ENCODE measurements around the gene SH3TC1. TPM values are rescaled to one million over a fixed set of nuclear protein-coding genes. Genes with fewer than 3 reads are reported as not detected.

SH3TC1 gene
- total RNA-seq, 1 donor from 2014 or later = 0.70 TPM

GRCh38 chr4:8210616-8211015, 11.5 kb downstream of the SH3TC1 start:
- TF ChIP-seq CTCF (IDR thresholded peaks at IDR 0.05) = no peak
- Mint-ChIP-seq H3K27me3 (ENCODE audit: unreplicated experiment) (peaks cover 10% of the 10 kb centered on the region), H3K27ac (ENCODE audit: unreplicated experiment) (no peak overlapping the region), H3K36me3 (ENCODE audit: unreplicated experiment) (no peaks in the 10 kb centered on the region), H3K4me3 (ENCODE audit: unreplicated experiment) (no peak overlapping the region), H3K9me3 (ENCODE audit: unreplicated experiment) (no peaks in the 10 kb centered on the region), H3K4me1 (ENCODE audit: unreplicated experiment) (peaks cover 7% of the 10 kb centered on the region)
- DNase-seq (ENCODE audit: extremely low spot score, unreplicated experiment) = no peak

- DNase-seq (ENCODE audit: extremely low spot score, unreplicated experiment) = no peak
- no peaks in the 10 kb centered on the region for H3K36me3 Mint-ChIP-seq (ENCODE audit: unreplicated experiment)
- no peak overlapping the region for H3K27ac Mint-ChIP-seq (ENCODE audit: unreplicated experiment)
- peaks cover 10% of the 10 kb centered on the region for H3K27me3 Mint-ChIP-seq (ENCODE audit: unreplicated experiment)
- TF ChIP-seq CTCF (IDR thresholded peaks at IDR 0.05) = no peak
- H3K9me3 Mint-ChIP-seq (ENCODE audit: unreplicated experiment) = no peaks in the 10 kb centered on the region
- no peak overlapping the region for H3K4me3 Mint-ChIP-seq (ENCODE audit: unreplicated experiment)
- peaks cover 7% of the 10 kb centered on the region for H3K4me1 Mint-ChIP-seq (ENCODE audit: unreplicated experiment)
These were observed 12.2 kb downstream of the SH3TC1 start for GRCh38 chr4:8211251-8211650.

- H3K27me3 Mint-ChIP-seq (ENCODE audit: unreplicated experiment) = peaks cover 10% of the 10 kb centered on the region
- no peaks in the 10 kb centered on the region for H3K9me3 Mint-ChIP-seq (ENCODE audit: unreplicated experiment)
- peaks cover 7% of the 10 kb centered on the region for H3K4me1 Mint-ChIP-seq (ENCODE audit: unreplicated experiment)
- H3K4me3 Mint-ChIP-seq (ENCODE audit: unreplicated experiment) = no peak overlapping the region
- no peak overlapping the region for H3K27ac Mint-ChIP-seq (ENCODE audit: unreplicated experiment)
- TF ChIP-seq CTCF (IDR thresholded peaks at IDR 0.05) = no peak
- no peak for DNase-seq (ENCODE audit: extremely low spot score, unreplicated experiment)
- no peaks in the 10 kb centered on the region for H3K36me3 Mint-ChIP-seq (ENCODE audit: unreplicated experiment)
These were observed 12.9 kb downstream of the SH3TC1 start for GRCh38 chr4:8211737-8212581.

- H3K27ac Mint-ChIP-seq (ENCODE audit: unreplicated experiment) = no peak overlapping the region
- H3K27me3 Mint-ChIP-seq (ENCODE audit: unreplicated experiment) = peaks cover 4% of the 10 kb centered on the region
- DNase-seq (ENCODE audit: extremely low spot score, unreplicated experiment) = no peak
- H3K9me3 Mint-ChIP-seq (ENCODE audit: unreplicated experiment) = no peaks in the 10 kb centered on the region
- H3K36me3 Mint-ChIP-seq (ENCODE audit: unreplicated experiment) = no peaks in the 10 kb centered on the region
- H3K4me1 Mint-ChIP-seq (ENCODE audit: unreplicated experiment) = peaks cover 7% of the 10 kb centered on the region
- no peak for TF ChIP-seq CTCF (IDR thresholded peaks at IDR 0.05)
- no peak overlapping the region for H3K4me3 Mint-ChIP-seq (ENCODE audit: unreplicated experiment)
These were observed 13.5 kb downstream of the SH3TC1 start for GRCh38 chr4:8212622-8213021.

- no peaks in the 10 kb centered on the region for H3K9me3 Mint-ChIP-seq (ENCODE audit: unreplicated experiment)
- H3K4me1 Mint-ChIP-seq (ENCODE audit: unreplicated experiment) = peaks cover 7% of the 10 kb centered on the region
- no peak overlapping the region for H3K4me3 Mint-ChIP-seq (ENCODE audit: unreplicated experiment)
- no peak for TF ChIP-seq CTCF (IDR thresholded peaks at IDR 0.05)
- no peaks in the 10 kb centered on the region for H3K36me3 Mint-ChIP-seq (ENCODE audit: unreplicated experiment)
- H3K27ac Mint-ChIP-seq (ENCODE audit: unreplicated experiment) = no peak overlapping the region
- no peak for DNase-seq (ENCODE audit: extremely low spot score, unreplicated experiment)
- peaks cover 4% of the 10 kb centered on the region for H3K27me3 Mint-ChIP-seq (ENCODE audit: unreplicated experiment)
These were observed 14.0 kb downstream of the SH3TC1 start for GRCh38 chr4:8213121-8213520.
